ENCODE results near the gene POLR2H. TPM values are rescaled to one million over a fixed set of nuclear protein-coding genes. Genes with fewer than 3 reads are reported as not detected.

Gene POLR2H
- total and polyA plus RNA-seq, 2 donors from 2014 or later = 82.0 to 157 TPM

- Histone ChIP-seq H3K4me3 (ENCODE audit: low read length in 3 of 3) (no peak overlapping the region), H3K27me3 (ENCODE audit: control insufficient read depth, insufficient read depth, low read length) (no peaks in the 10 kb centered on the region), H3K9me3 (ENCODE audit: control insufficient read depth in 2 of 3, insufficient read depth in 1 of 3, low read length in 3 of 3) (no peaks in the 10 kb centered on the region), H3K27ac (ENCODE audit: low read depth in 2 of 2, low read length in 2 of 2) (no peak overlapping the region), H3K4me1 (ENCODE audit: control insufficient read depth in 2 of 3, insufficient read depth in 2 of 3, low read depth in 1 of 3, low read length in 3 of 3) (peaks cover 0 to 16% (median 11%) of the 10 kb centered on the region in 3 donors), H3K9ac (ENCODE audit: low read length in 3 of 3) (no peak overlapping the region), H3K36me3 (ENCODE audit: control insufficient read depth in 2 of 3, insufficient read depth in 3 of 3, low read length in 3 of 3) (peaks cover 18 to 67% (median 48%) of the 10 kb centered on the region in 3 donors)
- intact Hi-C loops (cut with DNase I) = no loop called here
- FAIRE-seq (no peak), DNase-seq (no peak)
- TF ChIP-seq, protein P1, sequence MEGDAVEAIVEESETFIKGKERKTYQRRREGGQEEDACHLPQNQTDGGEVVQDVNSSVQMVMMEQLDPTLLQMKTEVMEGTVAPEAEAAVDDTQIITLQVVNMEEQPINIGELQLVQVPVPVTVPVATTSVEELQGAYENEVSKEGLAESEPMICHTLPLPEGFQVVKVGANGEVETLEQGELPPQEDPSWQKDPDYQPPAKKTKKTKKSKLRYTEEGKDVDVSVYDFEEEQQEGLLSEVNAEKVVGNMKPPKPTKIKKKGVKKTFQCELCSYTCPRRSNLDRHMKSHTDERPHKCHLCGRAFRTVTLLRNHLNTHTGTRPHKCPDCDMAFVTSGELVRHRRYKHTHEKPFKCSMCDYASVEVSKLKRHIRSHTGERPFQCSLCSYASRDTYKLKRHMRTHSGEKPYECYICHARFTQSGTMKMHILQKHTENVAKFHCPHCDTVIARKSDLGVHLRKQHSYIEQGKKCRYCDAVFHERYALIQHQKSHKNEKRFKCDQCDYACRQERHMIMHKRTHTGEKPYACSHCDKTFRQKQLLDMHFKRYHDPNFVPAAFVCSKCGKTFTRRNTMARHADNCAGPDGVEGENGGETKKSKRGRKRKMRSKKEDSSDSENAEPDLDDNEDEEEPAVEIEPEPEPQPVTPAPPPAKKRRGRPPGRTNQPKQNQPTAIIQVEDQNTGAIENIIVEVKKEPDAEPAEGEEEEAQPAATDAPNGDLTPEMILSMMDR (IDR thresholded peaks at IDR 0.05; ENCODE audit: borderline replicate concordance, extremely low read depth, insufficient read depth) = no peak
Observed at GRCh38 chr3:184332370-184333090, 29.0 kb upstream of the POLR2H start.

- TF ChIP-seq, protein P1 (IDR thresholded peaks at IDR 0.05; ENCODE audit: borderline replicate concordance, extremely low read depth, insufficient read depth) = no peak
- no peak for FAIRE-seq
- H3K4me1 ChIP-seq (ENCODE audit: control insufficient read depth in 2 of 3, insufficient read depth in 2 of 3, low read depth in 1 of 3, low read length in 3 of 3) = peaks cover 0 to 22% (median 11%) of the 10 kb centered on the region in 3 donors
- no peak overlapping the region for H3K4me3 ChIP-seq (ENCODE audit: low read length in 3 of 3)
- no peaks in the 10 kb centered on the region for H3K27me3 ChIP-seq (ENCODE audit: control insufficient read depth, insufficient read depth, low read length)
- peaks cover 18 to 60% (median 43%) of the 10 kb centered on the region in 3 donors for H3K36me3 ChIP-seq (ENCODE audit: control insufficient read depth in 2 of 3, insufficient read depth in 3 of 3, low read length in 3 of 3)
- H3K9ac ChIP-seq (ENCODE audit: low read length in 3 of 3) = no peak overlapping the region
- no peak for DNase-seq
- intact Hi-C loops (cut with DNase I) = no loop called here
- H3K27ac ChIP-seq (ENCODE audit: low read depth in 2 of 2, low read length in 2 of 2) = no peak overlapping the region
- H3K9me3 ChIP-seq (ENCODE audit: control insufficient read depth in 2 of 3, insufficient read depth in 1 of 3, low read length in 3 of 3) = no peaks in the 10 kb centered on the region
Observed at GRCh38 chr3:184333190-184333589, 28.3 kb upstream of the POLR2H start.

DNA sequence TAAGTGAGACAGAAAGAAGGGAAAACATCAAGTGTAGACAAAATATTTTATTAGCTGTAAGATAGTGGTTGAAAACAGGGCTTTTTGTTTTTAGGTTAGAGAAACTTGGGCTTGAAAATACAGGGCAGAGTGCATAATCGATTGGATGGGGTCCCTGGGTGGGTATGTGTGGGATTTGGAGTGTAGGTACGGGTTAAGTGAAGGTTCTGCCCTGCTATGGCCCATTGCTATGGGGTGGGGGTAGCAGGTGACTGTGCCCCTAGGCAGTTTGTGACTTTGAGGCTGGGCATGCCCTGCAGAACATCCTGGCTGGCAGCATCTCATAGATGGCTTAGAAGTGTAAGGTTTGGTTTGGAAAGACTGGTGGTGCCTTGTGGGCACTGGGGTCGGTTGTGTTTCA is 27.8 kb upstream of the POLR2H start:
- H3K9me3 ChIP-seq (ENCODE audit: control insufficient read depth in 2 of 3, insufficient read depth in 1 of 3, low read length in 3 of 3) = no peaks in the 10 kb centered on the region
- FAIRE-seq (no peak), DNase-seq (no peak)
- TF ChIP-seq, protein P1 (IDR thresholded peaks at IDR 0.05; ENCODE audit: borderline replicate concordance, extremely low read depth, insufficient read depth) = no peak
- no peak overlapping the region for H3K4me3 ChIP-seq (ENCODE audit: low read length in 3 of 3)
- H3K27me3 ChIP-seq (ENCODE audit: control insufficient read depth, insufficient read depth, low read length) = no peaks in the 10 kb centered on the region
- no peak overlapping the region for H3K9ac ChIP-seq (ENCODE audit: low read length in 3 of 3)
- no peak overlapping the region for H3K27ac ChIP-seq (ENCODE audit: low read depth in 2 of 2, low read length in 2 of 2)
- peaks cover 18 to 55% (median 39%) of the 10 kb centered on the region in 3 donors for H3K36me3 ChIP-seq (ENCODE audit: control insufficient read depth in 2 of 3, insufficient read depth in 3 of 3, low read length in 3 of 3)
- intact Hi-C loops (cut with DNase I) = no loop called here
- peaks cover 0 to 24% (median 11%) of the 10 kb centered on the region in 3 donors for H3K4me1 ChIP-seq (ENCODE audit: control insufficient read depth in 2 of 3, insufficient read depth in 2 of 3, low read depth in 1 of 3, low read length in 3 of 3)

All from kidney (tissue), 14 donors.